ENCODE data around the gene PRKAR2B.

- no peak for TF ChIP-seq EP300 (IDR thresholded peaks at IDR 0.05; ENCODE audit: low read depth)
- TF ChIP-seq CTCF (IDR thresholded peaks at IDR 0.05), result no peak
- no peak for TF ChIP-seq POLR2A (IDR thresholded peaks at IDR 0.05)
These were observed 36.0 kb downstream of the PRKAR2B start for GRCh38 chr7:107080533-107080932.

All from transverse colon (tissue), 3 donors.